Loucy (cell line): Measurements from ENCODE around the gene RABGAP1.

Source experiments
- H2AFZ ChIP-seq: fragments of 200-600 bp; sonication (generic); 2 replicates; pipeline ENCODE4 v1.6.0; 2016; ENCODE audit warnings: antibody characterized with exemption, mild to moderate bottlenecking, low read length, moderate library complexity
- H3F3A ChIP-seq: fragments of 200-600 bp; 2 replicates; pipeline ENCODE4 v1.6.0; 2016; ENCODE audit warnings: antibody characterized with exemption, low read depth, mild to moderate bottlenecking
- H3K27me3 ChIP-seq: fragments of 200-600 bp; sonication (generic); 2 replicates; pipeline ENCODE4 v1.6.1; 2014; ENCODE audit warnings: low read length, mild to moderate bottlenecking; ENCODE audit not compliant: insufficient read depth, poor library complexity, severe bottlenecking
- H3K36me3 ChIP-seq: fragments of 200-600 bp; sonication (generic); 2 replicates; pipeline ENCODE4 v1.6.1; 2016; ENCODE audit warnings: low read length; ENCODE audit not compliant: insufficient read depth
- H3K4me1 ChIP-seq: fragments of 200-600 bp; sonication (generic); 2 replicates; pipeline ENCODE4 v1.5.1; 2014; ENCODE audit warnings: low read length, mild to moderate bottlenecking; ENCODE audit not compliant: insufficient read depth, poor library complexity, severe bottlenecking
- H3K4me2 ChIP-seq: fragments of 200-600 bp; sonication (generic); 2 replicates; pipeline ENCODE4 v1.6.0; 2014; ENCODE audit warnings: antibody characterized with exemption, low read length, low read depth, mild to moderate bottlenecking; ENCODE audit not compliant: poor library complexity, severe bottlenecking
- H3K4me3 ChIP-seq: fragments of 200-600 bp; sonication (generic); 2 replicates; pipeline ENCODE4 v1.5.1; 2014; ENCODE audit warnings: low read length, mild to moderate bottlenecking, mixed read lengths; ENCODE audit not compliant: poor library complexity, severe bottlenecking
- H3K79me2 ChIP-seq: fragments of 200-600 bp; sonication (generic); 2 replicates; pipeline ENCODE4 v1.6.1; 2014; ENCODE audit warnings: low read length; ENCODE audit not compliant: insufficient read depth
- H3K9ac ChIP-seq: fragments of 200-600 bp; sonication (generic); 2 replicates; pipeline ENCODE4 v1.6.0; 2014; ENCODE audit warnings: mild to moderate bottlenecking, low read depth, low read length, moderate library complexity; ENCODE audit not compliant: poor library complexity, severe bottlenecking
- H3K9me2 ChIP-seq: fragments of 200-600 bp; sonication (generic); replicated peaks from 2 replicates; pipeline ENCODE4 v1.6.1; 2016; ENCODE audit warnings: low read depth, low read length, mixed read lengths
- H3K9me3 ChIP-seq: fragments of 200-600 bp; sonication (generic); 2 replicates; pipeline ENCODE4 v1.6.1; 2014; ENCODE audit warnings: mild to moderate bottlenecking, antibody characterized with exemption, low read length, low read depth; ENCODE audit not compliant: insufficient read depth
- H4K20me1 ChIP-seq: fragments of 200-600 bp; sonication (generic); 2 replicates; pipeline ENCODE4 v1.6.0; 2014; ENCODE audit warnings: antibody characterized with exemption, low read length, mild to moderate bottlenecking; ENCODE audit not compliant: insufficient read depth, poor library complexity, severe bottlenecking
- CTCF ChIP-seq: fragments of 200-600 bp; sonication (generic); conservative IDR thresholded peaks from 2 replicates; pipeline ENCODE4 v1.5.1; 2014; ENCODE audit warnings: mild to moderate bottlenecking, antibody characterized with exemption, low read length
- EZH2phosphoT487 ChIP-seq: fragments of 200-600 bp; IDR thresholded peaks from 2 replicates; pipeline ENCODE4 v1.6.1; 2018; ENCODE audit warnings: antibody characterized with exemption, mild to moderate bottlenecking, moderate library complexity, borderline replicate concordance

Gene RABGAP1

DNA sequence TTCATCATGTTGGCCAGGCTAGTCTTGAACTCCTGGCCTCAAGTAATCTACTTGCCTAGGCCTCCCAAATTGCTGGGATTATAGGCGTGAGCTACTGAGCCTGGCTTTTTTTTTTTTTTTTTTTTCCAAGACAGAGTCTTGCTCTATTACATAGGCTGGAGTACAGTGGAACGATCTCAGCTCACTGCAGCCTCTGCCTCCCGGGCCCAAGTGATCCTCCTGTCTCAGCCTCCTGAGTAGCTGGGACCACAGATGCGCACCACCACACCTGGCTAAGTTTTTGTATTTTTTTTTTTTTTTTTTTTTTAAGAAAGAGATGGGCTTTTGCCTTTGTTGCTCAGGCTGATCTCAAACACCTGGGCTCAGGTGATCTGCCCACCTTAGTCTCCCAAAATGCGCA, 66.4 kb downstream of the RABGAP1 start:
- no peaks in the 10 kb centered on the region for H3K79me2 ChIP-seq
- no peaks in the 10 kb centered on the region for H3K27me3 ChIP-seq
- peaks cover 32% of the 10 kb centered on the region for H3K36me3 ChIP-seq
- no peak overlapping the region for H2AFZ ChIP-seq
- H4K20me1 ChIP-seq, result no peaks in the 10 kb centered on the region
- TF ChIP-seq CTCF (no peak), EZH2phosphoT487 (no peak)
- H3K9me3 ChIP-seq, result no peaks in the 10 kb centered on the region
- no peak overlapping the region for H3K4me2 ChIP-seq
- no peaks in the 10 kb centered on the region for H3F3A ChIP-seq
- no peak overlapping the region for H3K4me3 ChIP-seq
- H3K9ac ChIP-seq, result no peak overlapping the region
- H3K9me2 ChIP-seq, result no peaks in the 10 kb centered on the region
- H3K4me1 ChIP-seq, result no peaks in the 10 kb centered on the region

- H3K9ac ChIP-seq, result no peak overlapping the region
- H2AFZ ChIP-seq, result no peak overlapping the region
- H3K79me2 ChIP-seq, result no peaks in the 10 kb centered on the region
- no peak overlapping the region for H3K4me2 ChIP-seq
- peaks cover 44% of the 10 kb centered on the region for H3K36me3 ChIP-seq
- no peaks in the 10 kb centered on the region for H3K9me2 ChIP-seq
- no peaks in the 10 kb centered on the region for H3K9me3 ChIP-seq
- no peaks in the 10 kb centered on the region for H3K27me3 ChIP-seq
- no peaks in the 10 kb centered on the region for H3F3A ChIP-seq
- TF ChIP-seq EZH2phosphoT487, result no peak
- no peak for TF ChIP-seq CTCF
- no peak overlapping the region for H3K4me3 ChIP-seq
- H3K4me1 ChIP-seq, result no peaks in the 10 kb centered on the region
- H4K20me1 ChIP-seq, result no peaks in the 10 kb centered on the region
Observed at GRCh38 chr9:123008909-123009308, 68.1 kb downstream of the RABGAP1 start.

GRCh38 chr9:123011380-123011779, 70.6 kb downstream of the RABGAP1 start:
- H3F3A ChIP-seq, result no peaks in the 10 kb centered on the region
- no peaks in the 10 kb centered on the region for H4K20me1 ChIP-seq
- no peak overlapping the region for H3K4me3 ChIP-seq
- H3K4me1 ChIP-seq, result no peaks in the 10 kb centered on the region
- no peak overlapping the region for H3K9ac ChIP-seq
- TF ChIP-seq EZH2phosphoT487 (no peak), CTCF (no peak)
- H3K27me3 ChIP-seq, result no peaks in the 10 kb centered on the region
- H3K79me2 ChIP-seq, result no peaks in the 10 kb centered on the region
- no peaks in the 10 kb centered on the region for H3K9me3 ChIP-seq
- H3K36me3 ChIP-seq, result peaks cover 54% of the 10 kb centered on the region
- H3K9me2 ChIP-seq, result no peaks in the 10 kb centered on the region
- H3K4me2 ChIP-seq, result no peak overlapping the region
- no peak overlapping the region for H2AFZ ChIP-seq
